Stimulated activated CD8-positive, alpha-beta memory T cell treated with anti-CD3 and anti-CD28 coated beads, Interleukin-15, amount 100 ng/mL, for 4 hours (primary cell): Measurements from ENCODE around the gene TMEM134.

Experiments used
- DNase-seq, 2 donors: peaks; one replicate each; pipeline ENCODE4 v3.0.0-alpha.2; 2020; ENCODE audit warnings: low read depth in 2 of 2

The TMEM134 gene

GRCh38 chr11:67422891-67423290, 46.2 kb downstream of the TMEM134 start:
- no peak for DNase-seq

GRCh38 chr11:67421430-67422031, 47.5 kb downstream of the TMEM134 start:
- no peak for DNase-seq

- DNase-seq: peak; percentile 96 to 97
These were observed 48.2 kb downstream of the TMEM134 start for GRCh38 chr11:67420646-67421429.

GRCh38 chr11:67420147-67420645, 48.9 kb downstream of the TMEM134 start:
- DNase-seq: no peak

- no peak for DNase-seq
These were observed 49.6 kb downstream of the TMEM134 start for GRCh38 chr11:67419325-67420049.

GRCh38 chr11:67418476-67419281, 50.4 kb downstream of the TMEM134 start:
- DNase-seq: no peak

- DNase-seq: no peak
These were observed 51.6 kb downstream of the TMEM134 start for GRCh38 chr11:67417425-67417824.

GRCh38 chr11:67416416-67417335, 52.4 kb downstream of the TMEM134 start:
- DNase-seq: peak; percentile 55 to 66

- no peak for DNase-seq
These were observed 53.3 kb downstream of the TMEM134 start, which contains the start of gene CARNS1 for GRCh38 chr11:67415501-67416304. Gene CARNS1 (plus strand): TSS chr11:67415678. CDS start chr11:67416200, 522 bp downstream.

GRCh38 chr11:67413266-67413849, 55.7 kb downstream of the TMEM134 start:
- no peak for DNase-seq

GRCh38 chr11:67412495-67413179, 56.4 kb downstream of the TMEM134 start:
- no peak for DNase-seq

- no peak for DNase-seq
These were observed 57.3 kb downstream of the TMEM134 start for GRCh38 chr11:67411785-67412152.
